ENCODE data around the gene MSH2. TPM values are rescaled to one million over a fixed set of nuclear protein-coding genes. Genes with fewer than 3 reads are reported as not detected.

Gene MSH2
- total RNA-seq, 1 donor from 2014 or later: 13.1 TPM

DNA sequence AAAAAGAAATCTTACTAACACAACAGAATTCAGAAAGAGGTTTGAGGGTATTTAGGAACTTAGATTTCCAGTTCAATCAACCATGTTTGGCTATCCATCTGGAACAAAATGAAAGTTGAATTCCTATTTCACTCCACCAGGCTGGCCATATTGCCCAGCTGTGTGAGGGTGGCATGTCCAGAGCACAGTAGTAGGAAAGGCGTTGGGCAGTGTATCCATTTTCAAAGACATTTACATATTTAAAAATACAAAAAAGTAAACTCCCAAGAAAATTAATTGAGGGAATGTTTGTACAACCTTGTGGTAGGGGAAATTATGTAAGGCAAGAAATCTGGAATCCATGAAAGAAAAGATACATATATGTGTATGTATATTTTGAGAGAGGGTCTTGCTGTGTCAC is 21.5 kb upstream of the MSH2 start:
- ATAC-seq: no peak
- Histone ChIP-seq H3K4me1 (no peaks in the 10 kb centered on the region), H3K27me3 (ENCODE audit: low read depth) (no peaks in the 10 kb centered on the region), H3K4me3 (no peak overlapping the region), H3K36me3 (peaks cover 12% of the 10 kb centered on the region), H3K27ac (no peak overlapping the region), H3K9me3 (no peaks in the 10 kb centered on the region)
- intact Hi-C loops (cut with DNase I): loop anchor here (10.0 kb wide), 1 partner anchor 47 kb away; no protein-coding TSS in a partner anchor
- no peak for DNase-seq
- no peak for TF ChIP-seq CTCF (IDR thresholded peaks at IDR 0.05)

DNA sequence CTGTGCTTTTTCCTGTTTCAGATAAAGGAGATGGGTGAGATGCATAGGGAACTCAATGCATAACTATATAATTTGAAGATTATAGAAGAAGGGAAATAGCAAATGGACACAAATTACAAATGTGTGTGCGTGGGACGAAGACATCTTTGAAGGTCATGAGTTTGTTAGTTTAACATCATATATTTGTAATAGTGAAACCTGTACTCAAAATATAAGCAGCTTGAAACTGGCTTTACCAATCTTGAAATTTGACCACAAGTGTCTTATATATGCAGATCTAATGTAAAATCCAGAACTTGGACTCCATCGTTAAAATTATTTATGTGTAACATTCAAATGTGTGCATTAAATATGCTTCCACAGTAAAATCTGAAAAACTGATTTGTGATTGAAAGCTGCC is 16.4 kb upstream of the MSH2 start:
- Histone ChIP-seq H3K27ac (no peak overlapping the region), H3K9me3 (no peaks in the 10 kb centered on the region), H3K4me3 (no peak overlapping the region), H3K36me3 (no peaks in the 10 kb centered on the region), H3K4me1 (no peaks in the 10 kb centered on the region), H3K27me3 (ENCODE audit: low read depth) (no peaks in the 10 kb centered on the region)
- no peak for TF ChIP-seq CTCF (IDR thresholded peaks at IDR 0.05)
- ATAC-seq: no peak
- intact Hi-C loops (cut with DNase I): loop anchor here (10.0 kb wide), 1 partner anchor 52 kb away; no protein-coding TSS in a partner anchor
- DNase-seq: no peak

GRCh38 chr2:47388888-47389287 is 14.1 kb upstream of the MSH2 start:
- H3K9me3 ChIP-seq: no peaks in the 10 kb centered on the region
- no peak overlapping the region for H3K4me3 ChIP-seq
- H3K4me1 ChIP-seq: no peaks in the 10 kb centered on the region
- no peaks in the 10 kb centered on the region for H3K36me3 ChIP-seq
- TF ChIP-seq CTCF (IDR thresholded peaks at IDR 0.05): no peak
- no peak overlapping the region for H3K27ac ChIP-seq
- H3K27me3 ChIP-seq (ENCODE audit: low read depth): no peaks in the 10 kb centered on the region
- DNase-seq (no peak), ATAC-seq (no peak)
- intact Hi-C loops (cut with DNase I): loop anchor here (10.0 kb wide), 1 partner anchor 54 kb away; no protein-coding TSS in a partner anchor

DNA sequence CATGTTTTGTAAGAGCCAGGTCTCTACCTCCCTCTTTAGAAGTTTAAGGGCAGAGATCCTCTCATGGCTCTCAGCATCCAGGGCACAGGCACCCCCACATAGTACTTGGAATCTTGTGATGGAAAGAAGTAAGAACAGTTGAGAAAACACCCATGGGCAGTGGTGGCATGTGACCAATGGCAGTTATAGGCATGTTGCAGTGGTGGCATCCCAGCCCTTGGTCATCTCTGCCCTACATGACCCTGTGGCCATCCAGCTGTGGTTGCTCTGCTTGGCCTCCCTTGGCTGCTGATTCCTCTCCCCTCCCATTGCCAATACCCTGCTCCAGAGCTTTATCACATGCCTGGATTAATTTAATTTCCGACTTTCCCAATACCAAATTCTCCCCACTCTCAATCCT is 13.3 kb upstream of the MSH2 start:
- H3K4me3 ChIP-seq: no peak overlapping the region
- TF ChIP-seq CTCF (IDR thresholded peaks at IDR 0.05): no peak
- ATAC-seq (no peak), DNase-seq (no peak)
- H3K36me3 ChIP-seq: no peaks in the 10 kb centered on the region
- no peaks in the 10 kb centered on the region for H3K9me3 ChIP-seq
- H3K4me1 ChIP-seq: no peaks in the 10 kb centered on the region
- no peaks in the 10 kb centered on the region for H3K27me3 ChIP-seq (ENCODE audit: low read depth)
- intact Hi-C loops (cut with DNase I): loop anchor here (10.0 kb wide), 1 partner anchor 55 kb away; no protein-coding TSS in a partner anchor
- no peak overlapping the region for H3K27ac ChIP-seq

DNA sequence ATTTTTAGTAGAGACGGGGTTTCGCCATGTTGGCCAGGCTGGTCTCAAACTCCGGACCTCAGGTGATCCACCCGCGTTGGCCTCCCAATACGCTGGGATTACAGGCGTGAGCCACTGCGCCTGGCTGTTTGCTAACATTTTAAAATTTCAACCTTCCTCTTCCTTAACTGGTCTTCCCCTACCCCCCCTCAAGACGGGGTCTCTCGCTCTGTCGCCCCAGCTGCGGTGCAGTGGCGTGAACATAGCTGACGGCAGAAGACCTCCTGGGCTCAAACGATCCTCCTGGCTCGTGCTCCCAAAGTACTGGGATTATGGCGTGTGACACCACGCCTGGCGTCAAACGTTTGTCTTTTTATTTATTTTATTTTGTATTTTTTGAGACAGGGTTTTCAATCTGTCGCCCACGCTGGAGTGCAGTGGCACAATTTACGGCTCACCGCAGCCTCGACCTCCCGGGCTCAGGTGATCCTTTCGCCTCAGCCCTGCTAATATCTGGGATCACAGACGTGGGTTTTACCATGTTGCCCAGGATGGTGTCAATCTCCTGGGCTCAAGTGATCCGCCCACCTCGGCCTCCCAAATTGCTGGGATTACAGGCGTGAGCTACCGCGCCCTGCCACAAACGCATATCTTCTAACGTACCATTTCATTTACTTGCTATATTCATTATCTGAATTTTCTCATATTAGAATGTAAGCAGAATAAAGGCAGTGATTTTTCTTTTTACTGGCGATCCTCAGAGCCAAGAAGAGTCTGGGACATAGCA is 984 bp upstream of the MSH2 start:
- H3K4me3 ChIP-seq: peak overlapping the region; percentile 100
- H3K9me3 ChIP-seq: no peaks in the 10 kb centered on the region
- no peaks in the 10 kb centered on the region for H3K36me3 ChIP-seq
- intact Hi-C loops (cut with DNase I): no loop called here
- TF ChIP-seq CTCF (IDR thresholded peaks at IDR 0.05): no peak
- DNase-seq: no peak
- H3K27ac ChIP-seq: peak overlapping the region; percentile 80
- H3K4me1 ChIP-seq: peaks cover 17% of the 10 kb centered on the region
- H3K27me3 ChIP-seq (ENCODE audit: low read depth): no peaks in the 10 kb centered on the region
- no peak for ATAC-seq
